ENCODE results near the gene SIAH1.

DNA sequence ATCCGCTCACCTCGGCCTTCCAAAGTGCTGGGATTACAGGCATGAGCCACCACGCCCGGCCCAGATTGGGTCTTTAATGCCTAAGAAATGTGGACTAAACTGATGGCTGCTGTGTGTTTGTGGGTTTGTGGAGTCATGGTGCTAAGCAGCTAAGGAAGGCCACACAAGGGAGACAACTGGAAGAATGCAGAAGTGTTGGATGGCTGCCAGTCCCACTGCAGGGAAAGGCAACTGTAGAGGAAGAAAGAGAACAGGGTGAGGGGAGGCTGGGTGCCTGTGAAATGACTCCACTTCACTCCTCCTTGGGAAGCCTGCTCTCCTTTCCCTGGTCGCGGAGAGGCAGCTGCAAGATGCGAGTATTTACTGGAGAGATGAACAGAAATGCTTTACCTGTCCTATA, 23.5 kb upstream of the SIAH1 start:
- TF ChIP-seq, protein P1, sequence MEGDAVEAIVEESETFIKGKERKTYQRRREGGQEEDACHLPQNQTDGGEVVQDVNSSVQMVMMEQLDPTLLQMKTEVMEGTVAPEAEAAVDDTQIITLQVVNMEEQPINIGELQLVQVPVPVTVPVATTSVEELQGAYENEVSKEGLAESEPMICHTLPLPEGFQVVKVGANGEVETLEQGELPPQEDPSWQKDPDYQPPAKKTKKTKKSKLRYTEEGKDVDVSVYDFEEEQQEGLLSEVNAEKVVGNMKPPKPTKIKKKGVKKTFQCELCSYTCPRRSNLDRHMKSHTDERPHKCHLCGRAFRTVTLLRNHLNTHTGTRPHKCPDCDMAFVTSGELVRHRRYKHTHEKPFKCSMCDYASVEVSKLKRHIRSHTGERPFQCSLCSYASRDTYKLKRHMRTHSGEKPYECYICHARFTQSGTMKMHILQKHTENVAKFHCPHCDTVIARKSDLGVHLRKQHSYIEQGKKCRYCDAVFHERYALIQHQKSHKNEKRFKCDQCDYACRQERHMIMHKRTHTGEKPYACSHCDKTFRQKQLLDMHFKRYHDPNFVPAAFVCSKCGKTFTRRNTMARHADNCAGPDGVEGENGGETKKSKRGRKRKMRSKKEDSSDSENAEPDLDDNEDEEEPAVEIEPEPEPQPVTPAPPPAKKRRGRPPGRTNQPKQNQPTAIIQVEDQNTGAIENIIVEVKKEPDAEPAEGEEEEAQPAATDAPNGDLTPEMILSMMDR (IDR thresholded peaks at IDR 0.05) = no peak
- TF ChIP-seq EP300 (IDR thresholded peaks at IDR 0.05) = no peak
- no peak for TF ChIP-seq POLR2A (IDR thresholded peaks at IDR 0.05)
